GM12801 (cell line): Measurements from ENCODE around the gene PHLDB1.

Experiments
- TF ChIP-seq, protein P1 (sequence below): IDR thresholded peaks from one replicate; pipeline ENCODE4 v1.5.1; 2011; ENCODE audit warnings: control low read depth; ENCODE audit not compliant: insufficient read length; ENCODE audit errors: extremely low read depth

The PHLDB1 gene

GRCh38 chr11:118673361-118674081 is 66.1 kb downstream of the PHLDB1 start:
- TF ChIP-seq, protein P1, sequence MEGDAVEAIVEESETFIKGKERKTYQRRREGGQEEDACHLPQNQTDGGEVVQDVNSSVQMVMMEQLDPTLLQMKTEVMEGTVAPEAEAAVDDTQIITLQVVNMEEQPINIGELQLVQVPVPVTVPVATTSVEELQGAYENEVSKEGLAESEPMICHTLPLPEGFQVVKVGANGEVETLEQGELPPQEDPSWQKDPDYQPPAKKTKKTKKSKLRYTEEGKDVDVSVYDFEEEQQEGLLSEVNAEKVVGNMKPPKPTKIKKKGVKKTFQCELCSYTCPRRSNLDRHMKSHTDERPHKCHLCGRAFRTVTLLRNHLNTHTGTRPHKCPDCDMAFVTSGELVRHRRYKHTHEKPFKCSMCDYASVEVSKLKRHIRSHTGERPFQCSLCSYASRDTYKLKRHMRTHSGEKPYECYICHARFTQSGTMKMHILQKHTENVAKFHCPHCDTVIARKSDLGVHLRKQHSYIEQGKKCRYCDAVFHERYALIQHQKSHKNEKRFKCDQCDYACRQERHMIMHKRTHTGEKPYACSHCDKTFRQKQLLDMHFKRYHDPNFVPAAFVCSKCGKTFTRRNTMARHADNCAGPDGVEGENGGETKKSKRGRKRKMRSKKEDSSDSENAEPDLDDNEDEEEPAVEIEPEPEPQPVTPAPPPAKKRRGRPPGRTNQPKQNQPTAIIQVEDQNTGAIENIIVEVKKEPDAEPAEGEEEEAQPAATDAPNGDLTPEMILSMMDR, result no peak

- TF ChIP-seq, protein P1, result no peak
These were observed 66.6 kb downstream of the PHLDB1 start for GRCh38 chr11:118674082-118674435.

GRCh38 chr11:118677977-118678376 is 70.6 kb downstream of the PHLDB1 start:
- TF ChIP-seq, protein P1, result no peak

GRCh38 chr11:118679483-118679882 is 72.1 kb downstream of the PHLDB1 start, which contains the start of gene TREH:
Gene TREH, minus strand, starts transcription at chr11:118679650. Its CDS starts 23 bp downstream, at chr11:118679627.
- TF ChIP-seq, protein P1, result no peak

DNA sequence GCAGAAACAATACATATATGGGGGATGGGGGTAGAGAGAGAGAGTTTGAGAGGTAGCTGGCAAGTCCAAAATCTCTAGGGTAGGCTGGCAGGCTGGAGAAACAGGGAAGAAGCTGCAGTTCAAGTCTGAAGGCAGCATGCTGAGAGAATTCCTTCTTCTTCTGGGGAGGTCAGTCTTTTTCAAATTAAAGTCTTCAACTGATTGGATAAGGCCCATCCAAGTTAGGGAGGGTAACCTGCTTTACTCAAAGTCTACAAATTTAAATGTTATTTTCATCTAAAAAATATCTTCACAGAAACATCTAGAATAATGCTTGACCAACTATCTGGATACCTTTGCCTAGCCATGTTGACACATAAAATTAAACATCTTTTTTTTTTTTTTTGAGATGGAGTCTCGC is 75.0 kb downstream of the PHLDB1 start:
- TF ChIP-seq, protein P1, result no peak

GRCh38 chr11:118684187-118684586 is 76.8 kb downstream of the PHLDB1 start:
- TF ChIP-seq, protein P1, result no peak

DNA sequence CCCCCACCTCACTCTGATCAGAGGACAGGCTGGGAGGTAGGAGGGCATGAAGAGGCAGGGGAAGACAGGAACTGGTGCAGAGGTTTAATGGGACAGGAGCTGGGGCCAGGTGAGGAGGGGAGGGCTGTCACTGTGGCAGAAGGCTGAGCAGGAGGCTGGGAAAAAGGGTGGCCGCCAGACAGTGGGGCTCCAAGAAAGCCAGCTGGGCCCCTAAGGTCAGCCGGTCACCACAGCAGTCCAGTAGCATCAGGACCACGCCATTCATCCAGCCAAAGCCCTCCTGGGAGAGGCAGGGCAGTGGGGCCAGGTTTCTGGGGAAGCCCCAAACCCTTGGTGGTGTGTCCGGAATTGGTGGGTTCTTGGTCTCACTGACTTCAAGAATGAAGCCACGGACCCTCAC is 80.5 kb downstream of the PHLDB1 start:
- TF ChIP-seq, protein P1, result no peak
